GM12872 (cell line): ENCODE measurements around the gene SNAP29.

Experiments used
- CTCF ChIP-seq: IDR thresholded peaks from 3 replicates; pipeline ENCODE4 v1.5.1; 2011; ENCODE audit warnings: low read depth, mild to moderate bottlenecking, low read length, moderate library complexity; ENCODE audit not compliant: insufficient read depth

Gene SNAP29

GRCh38 chr22:20889025-20889704 lies 30.4 kb downstream of the SNAP29 start:
- TF ChIP-seq CTCF, result no peak

- TF ChIP-seq CTCF, result no peak
Observed at GRCh38 chr22:20889904-20890540, 31.2 kb downstream of the SNAP29 start.

- TF ChIP-seq CTCF, result no peak
Observed at GRCh38 chr22:20890975-20891374, 32.2 kb downstream of the SNAP29 start.

- no peak for TF ChIP-seq CTCF
Observed at GRCh38 chr22:20899827-20900423, 41.1 kb downstream of the SNAP29 start.

- no peak for TF ChIP-seq CTCF
Observed at GRCh38 chr22:20903093-20903492, 44.3 kb downstream of the SNAP29 start.

GRCh38 chr22:20904008-20904979 lies 45.5 kb downstream of the SNAP29 start:
- TF ChIP-seq CTCF, result no peak

- no peak for TF ChIP-seq CTCF
Observed at GRCh38 chr22:20904980-20905355, 46.2 kb downstream of the SNAP29 start.
